Fibroblast of lung (primary cell): ENCODE results near the gene TTLL4. TPM values are rescaled to one million over a fixed set of nuclear protein-coding genes. Genes with fewer than 3 reads are reported as not detected.
"Not testable (repeated sequence)": the region's sequence is repeated elsewhere in the genome, so short reads cannot be mapped to it uniquely, and the experiment has no call there.

ENCODE experiments used
- DNase-seq, 2 donors: peaks; one replicate each; pipeline versions ENCODE4 v3.0.0 to v3.0.0-alpha.2; 2010; ENCODE audit warnings: low read depth in 2 of 2
- H2AFZ ChIP-seq: 2 replicates; pipeline ENCODE4 v1.5.1; 2012; ENCODE audit warnings: low read length, control low read depth, inconsistent platforms
- H3K27ac ChIP-seq: 2 replicates; pipeline ENCODE4 v1.5.1; 2011; ENCODE audit warnings: low read length, control low read depth; ENCODE audit not compliant: insufficient read depth
- H3K27me3 ChIP-seq: 2 replicates; pipeline ENCODE4 v1.5.1; 2011; ENCODE audit warnings: mild to moderate bottlenecking, low read length; ENCODE audit not compliant: control insufficient read depth, insufficient read depth
- H3K36me3 ChIP-seq: 2 replicates; pipeline ENCODE4 v1.5.1; 2011; ENCODE audit warnings: low read length; ENCODE audit not compliant: control insufficient read depth, insufficient read depth
- H3K4me1 ChIP-seq: 2 replicates; pipeline ENCODE4 v1.5.1; 2011; ENCODE audit warnings: low read length; ENCODE audit not compliant: control insufficient read depth, insufficient read depth; ENCODE audit errors: extremely low read depth
- H3K4me2 ChIP-seq: 2 replicates; pipeline ENCODE4 v1.5.1; 2011; ENCODE audit warnings: low read length, control low read depth; ENCODE audit not compliant: insufficient read depth; ENCODE audit errors: extremely low read depth
- H3K4me3 ChIP-seq, 4 experiments: fragments of 200-600 bp in 1 of 4; sonication (generic) in 1 of 4; replicated peaks in 1 of 4; 2 replicates each; pipeline ENCODE4 v1.5.1; 2011 to 2016; ENCODE audit warnings: low read length in 4 of 4, low read depth in 3 of 4, mild to moderate bottlenecking in 3 of 4, control low read depth in 2 of 4, inconsistent platforms in 1 of 4, mixed read lengths in 1 of 4; ENCODE audit not compliant: insufficient read depth in 1 of 4; ENCODE audit errors: control extremely low read depth in 1 of 4
- H3K79me2 ChIP-seq: 2 replicates; pipeline ENCODE4 v1.5.1; 2012; ENCODE audit warnings: mild to moderate bottlenecking, low read length, inconsistent platforms; ENCODE audit not compliant: control insufficient read depth, insufficient read depth
- H3K9ac ChIP-seq: 2 replicates; pipeline ENCODE4 v1.5.1; 2011; ENCODE audit warnings: mild to moderate bottlenecking, low read length, control low read depth; ENCODE audit not compliant: insufficient read depth
- H3K9me3 ChIP-seq: 2 replicates; pipeline ENCODE4 v1.5.1; 2012; ENCODE audit warnings: low read depth, low read length; ENCODE audit not compliant: control insufficient read depth, insufficient read depth
- H4K20me1 ChIP-seq: 2 replicates; pipeline ENCODE4 v1.5.1; 2011; ENCODE audit warnings: low read length; ENCODE audit not compliant: control insufficient read depth, insufficient read depth; ENCODE audit errors: extremely low read depth
- EZH2 ChIP-seq: IDR thresholded peaks from 2 replicates; pipeline ENCODE4 v1.5.1; 2012; ENCODE audit warnings: low read length, control low read depth, mild to moderate bottlenecking; ENCODE audit errors: missing control alignments
- polyA plus RNA-seq, 2 donors: library from polyadenylated mRNA; depleted of rRNA in 1 of 2; stranded (reverse) in 1 of 2; unstranded in 1 of 2; fragments of >200 nt; gene quantifications; 2 replicates each; pipeline ENCODE4 v1.2.1, GENCODE V29; 2011 to 2012; ENCODE audit warnings: missing spikeins in 1 of 2
- total RNA-seq: library from RNA; depleted of rRNA; stranded (reverse); fragments of >200 nt; gene quantifications from 2 replicates; pipeline ENCODE4 v1.2.1, GENCODE V29; 2014
- TF ChIP-seq, protein P1 (sequence below), 2 donors: IDR thresholded peaks in 1 of 2; conservative IDR thresholded peaks in 1 of 2; 1 replicate in 1 of 2; 2 replicates in 1 of 2; pipeline ENCODE4 v1.5.1; 2011 to 2012; ENCODE audit warnings: low read length in 2 of 2, control low read depth in 1 of 2, inconsistent platforms in 1 of 2, low read depth in 1 of 2, mild to moderate bottlenecking in 1 of 2

The TTLL4 gene
- total and polyA plus RNA-seq, 2 donors (not counting 1 experiment from before 2014, with no cell fraction given): 6.1 to 9.4 TPM

DNA sequence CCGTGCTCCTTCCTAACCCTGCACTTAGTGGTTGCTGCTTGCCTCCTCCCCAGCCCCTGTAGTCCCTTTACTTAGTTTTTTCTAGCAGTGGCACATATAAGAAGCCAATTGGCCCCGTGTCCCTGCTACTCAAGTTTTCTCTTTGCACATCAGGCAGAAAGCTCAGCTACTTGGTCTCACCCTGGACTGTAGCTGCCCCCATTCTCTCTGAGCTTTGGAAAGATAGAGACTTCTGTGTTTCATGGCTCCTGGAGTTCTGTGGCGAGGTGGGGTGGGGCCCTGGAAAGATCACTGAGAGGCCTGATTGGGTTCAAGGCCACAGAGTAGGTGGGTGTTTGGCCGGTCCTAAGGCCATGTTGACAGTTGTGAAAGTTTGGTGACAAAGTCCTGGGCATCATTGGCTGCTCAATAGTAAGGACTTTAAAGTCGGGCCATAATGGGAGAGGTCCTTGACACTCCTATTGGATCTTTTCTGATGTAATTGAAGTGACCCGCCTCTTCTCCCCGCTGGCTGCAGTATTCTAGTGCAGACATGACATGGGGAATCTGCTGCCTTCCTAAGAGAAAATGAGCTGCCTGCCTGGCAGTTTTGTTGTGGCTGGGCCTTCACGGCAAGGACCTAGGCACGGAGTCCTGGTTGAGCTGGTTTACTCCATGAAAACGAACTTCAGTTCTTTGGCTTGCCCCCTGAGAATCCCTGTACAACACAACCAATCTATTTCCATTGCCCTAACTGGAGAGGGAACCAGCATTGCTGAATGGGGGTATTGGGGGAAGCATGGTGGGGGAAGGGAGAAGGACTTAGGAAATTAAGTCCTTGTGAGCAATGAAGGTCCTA, 45.2 kb downstream of the TTLL4 start:
- Histone ChIP-seq H3K4me1 (no peaks in the 10 kb centered on the region), H3K36me3 (peaks cover 9% of the 10 kb centered on the region), H4K20me1 (no peaks in the 10 kb centered on the region), H3K79me2 (no peaks in the 10 kb centered on the region), H3K4me2 (no peak overlapping the region), H3K4me3 (no peak overlapping the region), H2AFZ (no peak overlapping the region), H3K27ac (no peak overlapping the region), H3K9ac (no peak overlapping the region), H3K27me3 (no peaks in the 10 kb centered on the region), H3K9me3 (no peaks in the 10 kb centered on the region)
- peak in 1 of 2 donors; percentile 16 for DNase-seq
- no peak for TF ChIP-seq EZH2
- TF ChIP-seq, protein P1, sequence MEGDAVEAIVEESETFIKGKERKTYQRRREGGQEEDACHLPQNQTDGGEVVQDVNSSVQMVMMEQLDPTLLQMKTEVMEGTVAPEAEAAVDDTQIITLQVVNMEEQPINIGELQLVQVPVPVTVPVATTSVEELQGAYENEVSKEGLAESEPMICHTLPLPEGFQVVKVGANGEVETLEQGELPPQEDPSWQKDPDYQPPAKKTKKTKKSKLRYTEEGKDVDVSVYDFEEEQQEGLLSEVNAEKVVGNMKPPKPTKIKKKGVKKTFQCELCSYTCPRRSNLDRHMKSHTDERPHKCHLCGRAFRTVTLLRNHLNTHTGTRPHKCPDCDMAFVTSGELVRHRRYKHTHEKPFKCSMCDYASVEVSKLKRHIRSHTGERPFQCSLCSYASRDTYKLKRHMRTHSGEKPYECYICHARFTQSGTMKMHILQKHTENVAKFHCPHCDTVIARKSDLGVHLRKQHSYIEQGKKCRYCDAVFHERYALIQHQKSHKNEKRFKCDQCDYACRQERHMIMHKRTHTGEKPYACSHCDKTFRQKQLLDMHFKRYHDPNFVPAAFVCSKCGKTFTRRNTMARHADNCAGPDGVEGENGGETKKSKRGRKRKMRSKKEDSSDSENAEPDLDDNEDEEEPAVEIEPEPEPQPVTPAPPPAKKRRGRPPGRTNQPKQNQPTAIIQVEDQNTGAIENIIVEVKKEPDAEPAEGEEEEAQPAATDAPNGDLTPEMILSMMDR (conservative IDR thresholded peaks at IDR 0.05 in 1 of 2, IDR thresholded peaks at IDR 0.05 in 1 of 2; ENCODE audit: low read depth in 1 of 2, low read length in 2 of 2): no peak

DNA sequence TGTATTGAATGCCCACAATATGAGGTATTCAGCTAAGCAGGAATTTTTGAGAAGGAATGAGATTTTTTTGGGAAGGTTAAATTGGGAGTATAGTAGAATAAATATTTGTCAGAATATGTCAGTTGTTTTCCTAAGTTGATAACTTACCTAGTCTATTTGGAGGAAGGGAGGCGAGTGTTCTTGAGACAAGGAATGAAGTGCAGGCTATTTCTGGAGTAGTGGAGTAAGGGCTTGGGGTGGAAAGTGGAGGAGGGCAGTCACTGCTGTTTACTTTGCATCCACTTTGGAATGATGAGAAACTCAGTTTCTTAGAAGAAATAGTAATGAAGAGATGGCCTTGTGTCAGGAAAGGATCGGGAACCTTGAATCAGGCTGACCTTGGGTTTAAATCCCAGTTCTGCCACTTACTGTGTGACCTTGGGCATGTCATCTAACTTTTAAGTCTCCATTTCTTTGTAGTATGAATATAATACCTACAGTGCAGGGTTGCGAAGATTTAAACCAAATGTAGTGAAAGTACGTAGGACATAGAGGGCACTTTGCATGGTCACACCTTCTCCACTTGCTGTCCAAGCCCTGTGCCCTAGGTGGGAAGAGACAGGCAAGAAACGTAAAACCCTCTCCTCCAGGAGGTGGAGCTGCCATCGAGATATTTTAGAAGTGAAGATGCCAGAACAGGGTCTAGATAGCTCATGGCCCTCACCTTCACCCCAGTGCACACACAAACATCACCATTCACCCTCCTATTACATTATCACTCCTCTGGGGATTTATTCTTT, 46.2 kb downstream of the TTLL4 start:
- H3K4me1 ChIP-seq: no peaks in the 10 kb centered on the region
- no peak overlapping the region for H3K4me3 ChIP-seq
- H3K36me3 ChIP-seq: peaks cover 9% of the 10 kb centered on the region
- no peaks in the 10 kb centered on the region for H3K9me3 ChIP-seq
- H3K27me3 ChIP-seq: no peaks in the 10 kb centered on the region
- no peak overlapping the region for H3K9ac ChIP-seq
- no peaks in the 10 kb centered on the region for H4K20me1 ChIP-seq
- no peak overlapping the region for H3K27ac ChIP-seq
- no peaks in the 10 kb centered on the region for H3K79me2 ChIP-seq
- no peak for TF ChIP-seq EZH2
- TF ChIP-seq, protein P1 (conservative IDR thresholded peaks at IDR 0.05 in 1 of 2, IDR thresholded peaks at IDR 0.05 in 1 of 2; ENCODE audit: low read depth in 1 of 2, low read length in 2 of 2): no peak
- no peak overlapping the region for H2AFZ ChIP-seq
- no peak overlapping the region for H3K4me2 ChIP-seq
- no peak for DNase-seq

DNA sequence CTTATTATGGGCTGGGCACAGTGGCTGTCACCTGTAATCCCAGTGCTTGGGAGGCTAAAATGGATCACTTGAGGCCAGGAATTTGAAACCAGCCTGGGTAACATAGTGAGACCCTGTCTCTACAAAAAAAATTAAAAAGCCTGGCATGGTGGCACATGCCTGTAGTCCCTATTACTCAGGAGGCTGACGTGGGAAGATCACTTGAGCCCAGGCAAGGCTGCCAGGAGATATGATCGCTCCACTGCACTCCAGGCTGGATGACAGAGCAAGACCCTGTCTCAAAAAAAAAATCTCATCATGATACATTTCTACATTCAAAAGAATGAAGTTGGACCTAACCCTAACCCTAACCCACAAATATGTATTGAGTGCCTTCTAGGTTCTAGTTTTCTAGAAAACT, 51.2 kb downstream of the TTLL4 start:
- Histone ChIP-seq H3K4me3 (no peak overlapping the region), H3K4me2 (no peak overlapping the region), H3K36me3 (no peaks in the 10 kb centered on the region), H2AFZ (no peak overlapping the region), H3K9ac (no peak overlapping the region), H3K27me3 (no peaks in the 10 kb centered on the region), H3K9me3 (no peaks in the 10 kb centered on the region), H4K20me1 (no peaks in the 10 kb centered on the region), H3K79me2 (no peaks in the 10 kb centered on the region), H3K27ac (no peak overlapping the region), H3K4me1 (no peaks in the 10 kb centered on the region)
- DNase-seq: no peak
- TF ChIP-seq, protein P1 (conservative IDR thresholded peaks at IDR 0.05 in 1 of 2, IDR thresholded peaks at IDR 0.05 in 1 of 2; ENCODE audit: low read depth in 1 of 2, low read length in 2 of 2): no peak
- TF ChIP-seq EZH2: no peak

DNA sequence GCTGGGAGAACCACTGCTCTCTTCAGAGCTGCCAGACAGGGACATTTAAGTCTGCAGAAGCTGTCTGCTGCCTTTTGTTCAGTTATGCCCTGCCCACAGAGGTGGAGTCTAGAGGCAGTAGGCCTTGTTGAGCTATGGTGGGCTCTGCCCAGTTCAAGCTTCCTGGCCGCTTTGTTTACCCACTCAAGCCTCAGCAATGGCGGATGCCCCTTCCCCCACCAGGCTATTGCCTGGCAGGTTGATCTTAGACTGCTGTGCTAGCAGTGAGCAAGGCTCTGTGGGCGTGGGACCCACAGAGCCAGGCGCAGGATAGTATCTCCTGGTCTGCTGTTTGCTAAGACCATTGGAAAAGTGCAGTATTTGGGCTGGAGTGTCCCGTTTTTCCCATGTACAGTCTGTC, 62.1 kb downstream of the TTLL4 start:
- not testable (repeated sequence) for H3K4me2 ChIP-seq, H3K4me3 ChIP-seq, H3K36me3 ChIP-seq, H2AFZ ChIP-seq, H3K27me3 ChIP-seq, H3K4me1 ChIP-seq, H3K9me3 ChIP-seq, H4K20me1 ChIP-seq, H3K9ac ChIP-seq, H3K79me2 ChIP-seq, H3K27ac ChIP-seq, DNase-seq
